Measurements from ENCODE around the gene NUMB. TPM values are rescaled to one million over a fixed set of nuclear protein-coding genes. Genes with fewer than 3 reads are reported as not detected.

The NUMB gene
- total and polyA plus RNA-seq, 2 donors (not counting 1 experiment from before 2014, with no cell fraction given), result 36.0 to 151 TPM

DNA sequence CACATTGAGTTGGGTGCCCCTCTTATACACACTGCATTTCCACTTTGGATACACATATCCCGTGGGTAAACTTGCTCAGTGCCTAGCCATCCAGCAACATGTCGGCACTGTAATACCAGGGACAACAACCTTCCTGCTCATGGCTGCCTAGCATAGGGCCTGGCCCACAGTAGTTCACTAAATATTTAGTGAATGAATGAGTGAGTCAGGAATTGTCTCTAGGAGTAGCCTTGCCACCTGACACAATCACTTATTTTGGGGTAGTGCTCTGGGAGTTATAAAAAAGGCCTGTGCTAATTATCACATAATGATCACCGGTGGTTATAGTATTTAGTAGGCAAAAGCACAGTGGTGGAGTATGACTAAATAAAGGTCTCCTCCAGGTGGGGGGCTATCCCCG is 8.5 kb upstream of the NUMB start:
- no peaks in the 10 kb centered on the region for H4K20me1 ChIP-seq (ENCODE audit: control insufficient read depth, extremely low read depth, insufficient read depth, low read length)
- H3K4me1 ChIP-seq (ENCODE audit: control insufficient read depth, extremely low read depth, insufficient read depth, low read length), result peaks cover 20% of the 10 kb centered on the region
- no peak overlapping the region for H3K27ac ChIP-seq (ENCODE audit: insufficient read depth, low read length)
- H3K4me3 ChIP-seq (replicated peaks in 1 of 4; ENCODE audit: control extremely low read depth in 1 of 4, insufficient read depth in 1 of 4, low read depth in 3 of 4, low read length in 4 of 4), result no peak overlapping the region
- H3K4me2 ChIP-seq (ENCODE audit: extremely low read depth, insufficient read depth, low read length), result no peak overlapping the region
- no peak for TF ChIP-seq EZH2 (IDR thresholded peaks at IDR 0.05; ENCODE audit: low read length, missing control alignments)
- TF ChIP-seq, protein P1, sequence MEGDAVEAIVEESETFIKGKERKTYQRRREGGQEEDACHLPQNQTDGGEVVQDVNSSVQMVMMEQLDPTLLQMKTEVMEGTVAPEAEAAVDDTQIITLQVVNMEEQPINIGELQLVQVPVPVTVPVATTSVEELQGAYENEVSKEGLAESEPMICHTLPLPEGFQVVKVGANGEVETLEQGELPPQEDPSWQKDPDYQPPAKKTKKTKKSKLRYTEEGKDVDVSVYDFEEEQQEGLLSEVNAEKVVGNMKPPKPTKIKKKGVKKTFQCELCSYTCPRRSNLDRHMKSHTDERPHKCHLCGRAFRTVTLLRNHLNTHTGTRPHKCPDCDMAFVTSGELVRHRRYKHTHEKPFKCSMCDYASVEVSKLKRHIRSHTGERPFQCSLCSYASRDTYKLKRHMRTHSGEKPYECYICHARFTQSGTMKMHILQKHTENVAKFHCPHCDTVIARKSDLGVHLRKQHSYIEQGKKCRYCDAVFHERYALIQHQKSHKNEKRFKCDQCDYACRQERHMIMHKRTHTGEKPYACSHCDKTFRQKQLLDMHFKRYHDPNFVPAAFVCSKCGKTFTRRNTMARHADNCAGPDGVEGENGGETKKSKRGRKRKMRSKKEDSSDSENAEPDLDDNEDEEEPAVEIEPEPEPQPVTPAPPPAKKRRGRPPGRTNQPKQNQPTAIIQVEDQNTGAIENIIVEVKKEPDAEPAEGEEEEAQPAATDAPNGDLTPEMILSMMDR (conservative IDR thresholded peaks at IDR 0.05 in 1 of 2, IDR thresholded peaks at IDR 0.05 in 1 of 2; ENCODE audit: low read depth in 1 of 2, low read length in 2 of 2), result no peak
- DNase-seq (ENCODE audit: low read depth in 2 of 2), result no peak
- H2AFZ ChIP-seq (ENCODE audit: low read length), result no peak overlapping the region
- H3K27me3 ChIP-seq (ENCODE audit: control insufficient read depth, insufficient read depth, low read length), result no peaks in the 10 kb centered on the region
- H3K79me2 ChIP-seq (ENCODE audit: control insufficient read depth, insufficient read depth, low read length), result no peaks in the 10 kb centered on the region
- H3K36me3 ChIP-seq (ENCODE audit: control insufficient read depth, insufficient read depth, low read length), result no peaks in the 10 kb centered on the region
- no peak overlapping the region for H3K9ac ChIP-seq (ENCODE audit: insufficient read depth, low read length)
- no peaks in the 10 kb centered on the region for H3K9me3 ChIP-seq (ENCODE audit: control insufficient read depth, insufficient read depth, low read depth, low read length)

DNA sequence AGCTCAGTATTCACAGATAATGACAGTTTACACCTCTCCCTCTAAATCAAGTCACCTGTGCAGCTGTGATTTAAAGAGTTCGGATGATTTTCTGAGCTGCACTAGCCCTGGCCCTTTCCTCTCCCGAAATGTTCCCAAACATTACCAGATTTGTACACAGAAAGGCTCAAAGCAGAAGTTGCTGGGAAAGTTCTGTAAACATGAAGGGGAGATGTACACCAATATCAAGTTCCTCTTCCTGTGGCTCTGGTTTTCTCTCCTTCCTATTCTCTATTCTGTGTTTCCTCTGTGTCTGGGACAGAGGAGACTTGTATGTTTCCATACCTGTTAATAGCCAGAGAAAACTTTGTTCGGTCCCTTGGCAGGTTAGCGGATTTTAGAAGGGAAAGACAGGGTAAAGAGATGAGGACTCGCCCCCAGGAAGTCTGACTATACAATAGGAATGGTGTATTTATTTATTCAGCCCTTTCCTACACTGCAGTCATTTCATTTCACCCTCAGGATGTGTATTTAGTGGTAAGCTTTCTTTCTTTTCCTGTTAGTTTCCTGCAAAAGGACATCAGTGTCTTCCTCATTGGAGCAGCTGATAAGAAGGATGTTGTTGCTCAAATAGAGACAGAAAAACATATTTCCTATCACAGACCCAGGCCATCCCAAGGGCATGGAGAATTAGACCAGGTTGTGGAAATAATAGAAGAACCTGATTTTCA is 7.6 kb upstream of the NUMB start:
- Histone ChIP-seq H3K9ac (ENCODE audit: insufficient read depth, low read length) (no peak overlapping the region), H3K27me3 (ENCODE audit: control insufficient read depth, insufficient read depth, low read length) (no peaks in the 10 kb centered on the region), H2AFZ (ENCODE audit: low read length) (peak overlapping the region; percentile 56), H3K4me3 (replicated peaks in 1 of 4; ENCODE audit: control extremely low read depth in 1 of 4, insufficient read depth in 1 of 4, low read depth in 3 of 4, low read length in 4 of 4) (no peak overlapping the region), H3K27ac (ENCODE audit: insufficient read depth, low read length) (no peak overlapping the region), H3K4me2 (ENCODE audit: extremely low read depth, insufficient read depth, low read length) (no peak overlapping the region), H3K36me3 (ENCODE audit: control insufficient read depth, insufficient read depth, low read length) (no peaks in the 10 kb centered on the region), H3K9me3 (ENCODE audit: control insufficient read depth, insufficient read depth, low read depth, low read length) (no peaks in the 10 kb centered on the region), H3K79me2 (ENCODE audit: control insufficient read depth, insufficient read depth, low read length) (no peaks in the 10 kb centered on the region), H4K20me1 (ENCODE audit: control insufficient read depth, extremely low read depth, insufficient read depth, low read length) (no peaks in the 10 kb centered on the region), H3K4me1 (ENCODE audit: control insufficient read depth, extremely low read depth, insufficient read depth, low read length) (peaks cover 25% of the 10 kb centered on the region)
- DNase-seq (ENCODE audit: low read depth in 2 of 2), result peak in 1 of 2 donors; percentile 8
- no peak for TF ChIP-seq EZH2 (IDR thresholded peaks at IDR 0.05; ENCODE audit: low read length, missing control alignments)
- TF ChIP-seq, protein P1 (conservative IDR thresholded peaks at IDR 0.05 in 1 of 2, IDR thresholded peaks at IDR 0.05 in 1 of 2; ENCODE audit: low read depth in 1 of 2, low read length in 2 of 2), result no peak

DNA sequence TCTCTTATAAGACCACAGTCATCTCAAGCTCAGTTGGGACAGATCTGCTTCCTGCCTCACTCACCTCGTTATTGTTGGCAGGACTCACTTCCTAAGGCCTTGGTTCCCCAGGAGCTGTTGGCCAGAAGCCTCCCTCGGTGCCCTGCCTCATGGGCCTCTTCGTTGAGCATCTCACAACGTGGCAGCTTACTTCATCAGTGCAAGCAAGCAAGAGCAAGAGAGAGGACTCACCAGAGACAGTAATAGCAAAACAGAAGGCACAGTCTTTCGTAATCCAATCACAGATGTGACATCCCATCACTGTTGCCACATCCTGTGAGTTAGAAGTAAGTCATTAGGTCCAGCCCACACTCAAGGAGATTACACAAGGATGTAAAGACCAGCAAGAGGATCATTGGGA is 5.1 kb upstream of the NUMB start:
- Histone ChIP-seq H3K4me1 (ENCODE audit: control insufficient read depth, extremely low read depth, insufficient read depth, low read length) (peaks cover 35% of the 10 kb centered on the region), H3K27ac (ENCODE audit: insufficient read depth, low read length) (peak overlapping the region; percentile 90), H3K27me3 (ENCODE audit: control insufficient read depth, insufficient read depth, low read length) (no peaks in the 10 kb centered on the region), H3K9me3 (ENCODE audit: control insufficient read depth, insufficient read depth, low read depth, low read length) (no peaks in the 10 kb centered on the region), H2AFZ (ENCODE audit: low read length) (peak overlapping the region; percentile 56), H3K4me2 (ENCODE audit: extremely low read depth, insufficient read depth, low read length) (peak overlapping the region; percentile 67), H3K9ac (ENCODE audit: insufficient read depth, low read length) (peak overlapping the region; percentile 34), H4K20me1 (ENCODE audit: control insufficient read depth, extremely low read depth, insufficient read depth, low read length) (no peaks in the 10 kb centered on the region), H3K36me3 (ENCODE audit: control insufficient read depth, insufficient read depth, low read length) (no peaks in the 10 kb centered on the region), H3K4me3 (replicated peaks in 1 of 4; ENCODE audit: control extremely low read depth in 1 of 4, insufficient read depth in 1 of 4, low read depth in 3 of 4, low read length in 4 of 4) (peak overlapping the region in 3 of 4 experiments; percentile 20 to 56 (median 31)), H3K79me2 (ENCODE audit: control insufficient read depth, insufficient read depth, low read length) (no peaks in the 10 kb centered on the region)
- peak; percentile 92 to 96 for DNase-seq (ENCODE audit: low read depth in 2 of 2)
- TF ChIP-seq, protein P1 (conservative IDR thresholded peaks at IDR 0.05 in 1 of 2, IDR thresholded peaks at IDR 0.05 in 1 of 2; ENCODE audit: low read depth in 1 of 2, low read length in 2 of 2), result no peak
- no peak for TF ChIP-seq EZH2 (IDR thresholded peaks at IDR 0.05; ENCODE audit: low read length, missing control alignments)
